Loucy (cell line): ENCODE data around the gene PLCB3.

Experiments
- EZH2phosphoT487 ChIP-seq: fragments of 200-600 bp; IDR thresholded peaks from 2 replicates; pipeline ENCODE4 v1.6.1; 2018; ENCODE audit warnings: antibody characterized with exemption, mild to moderate bottlenecking, moderate library complexity, borderline replicate concordance
- TF ChIP-seq, protein P1 (sequence below): fragments of 200-600 bp; sonication (generic); conservative IDR thresholded peaks from 2 replicates; pipeline ENCODE4 v1.5.1; 2014; ENCODE audit warnings: mild to moderate bottlenecking, antibody characterized with exemption, low read length

DNA sequence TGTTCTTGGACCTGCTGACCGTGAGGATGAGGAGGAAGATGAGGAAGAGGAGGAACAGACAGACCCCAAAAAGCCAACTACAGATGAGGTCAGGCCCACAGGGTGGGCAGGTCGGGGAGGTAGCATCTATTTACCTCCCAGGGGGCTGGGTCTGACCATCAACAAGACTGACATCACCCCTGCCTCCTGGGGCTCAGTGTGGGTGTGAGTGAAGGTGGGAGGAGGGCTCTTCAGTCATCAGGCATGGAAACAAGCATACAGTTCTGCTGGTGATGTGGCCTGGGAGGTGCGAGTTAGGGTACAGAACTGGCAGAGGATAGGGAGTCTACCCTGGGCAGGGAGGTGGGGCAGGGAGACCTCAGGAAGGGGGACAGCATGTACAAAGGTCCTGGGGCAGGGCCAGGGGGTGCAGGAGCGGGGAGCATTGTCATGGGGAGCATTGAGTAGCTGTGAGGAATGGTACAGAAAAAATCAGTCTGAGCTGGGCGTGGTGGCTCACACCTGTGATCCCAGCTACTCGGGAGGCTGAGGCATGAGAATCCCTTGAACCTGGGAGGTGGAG lies 8.9 kb downstream of the PLCB3 start:
- TF ChIP-seq, protein P1, sequence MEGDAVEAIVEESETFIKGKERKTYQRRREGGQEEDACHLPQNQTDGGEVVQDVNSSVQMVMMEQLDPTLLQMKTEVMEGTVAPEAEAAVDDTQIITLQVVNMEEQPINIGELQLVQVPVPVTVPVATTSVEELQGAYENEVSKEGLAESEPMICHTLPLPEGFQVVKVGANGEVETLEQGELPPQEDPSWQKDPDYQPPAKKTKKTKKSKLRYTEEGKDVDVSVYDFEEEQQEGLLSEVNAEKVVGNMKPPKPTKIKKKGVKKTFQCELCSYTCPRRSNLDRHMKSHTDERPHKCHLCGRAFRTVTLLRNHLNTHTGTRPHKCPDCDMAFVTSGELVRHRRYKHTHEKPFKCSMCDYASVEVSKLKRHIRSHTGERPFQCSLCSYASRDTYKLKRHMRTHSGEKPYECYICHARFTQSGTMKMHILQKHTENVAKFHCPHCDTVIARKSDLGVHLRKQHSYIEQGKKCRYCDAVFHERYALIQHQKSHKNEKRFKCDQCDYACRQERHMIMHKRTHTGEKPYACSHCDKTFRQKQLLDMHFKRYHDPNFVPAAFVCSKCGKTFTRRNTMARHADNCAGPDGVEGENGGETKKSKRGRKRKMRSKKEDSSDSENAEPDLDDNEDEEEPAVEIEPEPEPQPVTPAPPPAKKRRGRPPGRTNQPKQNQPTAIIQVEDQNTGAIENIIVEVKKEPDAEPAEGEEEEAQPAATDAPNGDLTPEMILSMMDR: no peak
- no peak for TF ChIP-seq EZH2phosphoT487
